Stimulated activated naive CD8-positive, alpha-beta T cell treated with anti-CD3 and anti-CD28 coated beads, Interleukin-15, Interleukin-2, amounts not matched to agents 100 U/mL and 50 U/mL, for 24 hours (primary cell): ENCODE results near the gene RNF227.
"Not testable (repeated sequence)": the region's sequence is repeated elsewhere in the genome, so short reads cannot be mapped to it uniquely, and the experiment has no call there.

Experiments
- ATAC-seq: fragments of 150-1000 bp; cut with Tn5 transposase; one replicate; pipeline ENCODE4 v1.10.0; 2021
- DNase-seq: peaks from one replicate; pipeline ENCODE4 v3.0.0; 2021

RNF227 gene

DNA sequence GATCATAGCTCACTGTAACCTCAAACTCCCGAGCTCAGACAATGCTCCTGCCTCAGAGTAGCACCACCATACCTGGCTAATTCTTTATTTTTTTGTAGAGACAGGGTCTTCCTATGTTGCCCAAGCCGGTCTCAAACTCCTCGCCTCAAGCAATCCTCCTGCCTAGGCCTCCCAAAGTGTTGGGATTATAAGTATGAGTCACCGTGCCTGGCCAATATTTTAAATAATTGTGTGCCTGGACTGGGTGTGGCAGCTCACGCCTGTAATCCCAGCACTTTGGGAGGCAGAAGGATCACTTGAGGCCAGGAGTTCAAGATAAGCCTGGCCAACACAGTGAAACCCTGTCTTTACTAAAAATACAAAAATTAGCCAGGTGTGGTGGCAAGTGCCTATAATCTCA, 51.7 kb downstream of the RNF227 start:
- not testable (repeated sequence) for ATAC-seq, DNase-seq
